Osteoblast (primary cell): Measurements from ENCODE around the gene LRRC46. TPM values are rescaled to one million over a fixed set of nuclear protein-coding genes. Genes with fewer than 3 reads are reported as not detected.
A peak's percentile ranks its signal among the peaks of the same experiment; 100 is the strongest.

Experiments
- DNase-seq: peaks from one replicate; pipeline ENCODE4 v3.0.0; 2011; ENCODE audit warnings: low spot score, mixed read lengths; ENCODE audit not compliant: insufficient read length; ENCODE audit errors: missing footprints
- H2AFZ ChIP-seq: 2 replicates; pipeline ENCODE4 v1.6.0; 2011; ENCODE audit warnings: mild to moderate bottlenecking, low read length
- H3K27ac ChIP-seq: 2 replicates; pipeline ENCODE4 v1.5.1; 2011; ENCODE audit warnings: mild to moderate bottlenecking, low read depth, low read length, moderate library complexity
- H3K27me3 ChIP-seq: 2 replicates; pipeline ENCODE4 v1.6.0; 2012; ENCODE audit warnings: mild to moderate bottlenecking, control low read depth, inconsistent platforms, low read length, moderate library complexity; ENCODE audit not compliant: insufficient read depth
- H3K36me3 ChIP-seq: 2 replicates; pipeline ENCODE4 v1.5.1; 2011; ENCODE audit warnings: mild to moderate bottlenecking, low read length, control low read depth, moderate library complexity; ENCODE audit not compliant: insufficient read depth
- H3K4me1 ChIP-seq: 2 replicates; pipeline ENCODE4 v1.5.1; 2011; ENCODE audit warnings: mild to moderate bottlenecking, low read length, control low read depth, moderate library complexity; ENCODE audit not compliant: insufficient read depth
- H3K4me2 ChIP-seq: 2 replicates; pipeline ENCODE4 v1.6.0; 2011; ENCODE audit warnings: mild to moderate bottlenecking, low read length; ENCODE audit not compliant: insufficient read depth
- H3K4me3 ChIP-seq: fragments of 200-600 bp; sonication (generic); 3 replicates; pipeline ENCODE4 v1.5.1; 2012; ENCODE audit warnings: mild to moderate bottlenecking, low read length, inconsistent platforms; ENCODE audit not compliant: insufficient read depth
- H3K79me2 ChIP-seq: 2 replicates; pipeline ENCODE4 v1.6.0; 2012; ENCODE audit warnings: mild to moderate bottlenecking, low read length, control low read depth, inconsistent platforms; ENCODE audit not compliant: insufficient read depth
- H3K9me3 ChIP-seq: 2 replicates; pipeline ENCODE4 v1.5.1; 2011; ENCODE audit warnings: low read depth, low read length, control low read depth
- H4K20me1 ChIP-seq: 2 replicates; pipeline ENCODE4 v1.6.0; 2012; ENCODE audit warnings: mild to moderate bottlenecking, low read length, control low read depth; ENCODE audit not compliant: insufficient read depth
- CTCF ChIP-seq: IDR thresholded peaks from 2 replicates; pipeline ENCODE4 v1.5.1; 2011; ENCODE audit warnings: mild to moderate bottlenecking, low read depth, low read length, moderate library complexity; ENCODE audit errors: extremely low read depth
- total RNA-seq: library from RNA; depleted of rRNA; stranded (reverse); fragments of >200 nt; gene quantifications from 2 replicates; pipeline ENCODE4 v1.2.3, GENCODE V29; 2012

LRRC46 gene
- total RNA-seq, 1 donor, result not detected

GRCh38 chr17:47843391-47843730 lies 11.9 kb downstream of the LRRC46 start:
- H2AFZ ChIP-seq, result no peak overlapping the region
- no peaks in the 10 kb centered on the region for H3K9me3 ChIP-seq
- TF ChIP-seq CTCF, result no peak
- peaks cover 29% of the 10 kb centered on the region for H3K27me3 ChIP-seq
- no peak overlapping the region for H3K4me3 ChIP-seq
- H4K20me1 ChIP-seq, result peaks cover 3% of the 10 kb centered on the region
- H3K79me2 ChIP-seq, result peaks cover 26% of the 10 kb centered on the region
- H3K4me1 ChIP-seq, result peaks cover 42% of the 10 kb centered on the region
- peaks cover 4% of the 10 kb centered on the region for H3K36me3 ChIP-seq
- H3K4me2 ChIP-seq, result no peak overlapping the region
- DNase-seq, result no peak
- no peak overlapping the region for H3K27ac ChIP-seq

- no peak for TF ChIP-seq CTCF
- Histone ChIP-seq H4K20me1 (no peaks in the 10 kb centered on the region), H3K4me3 (no peak overlapping the region), H2AFZ (no peak overlapping the region), H3K4me1 (peaks cover 39% of the 10 kb centered on the region), H3K9me3 (no peaks in the 10 kb centered on the region), H3K4me2 (peak overlapping the region; percentile 41), H3K79me2 (peaks cover 19% of the 10 kb centered on the region), H3K27ac (peak overlapping the region; percentile 31), H3K27me3 (peaks cover 36% of the 10 kb centered on the region), H3K36me3 (no peaks in the 10 kb centered on the region)
- peak; percentile 90 for DNase-seq
Measured at GRCh38 chr17:47844227-47844626, 12.8 kb downstream of the LRRC46 start.

- peaks cover 35% of the 10 kb centered on the region for H3K4me1 ChIP-seq
- peaks cover 40% of the 10 kb centered on the region for H3K27me3 ChIP-seq
- H3K36me3 ChIP-seq, result no peaks in the 10 kb centered on the region
- peak; percentile 55 for TF ChIP-seq CTCF
- peak overlapping the region; percentile 41 for H3K4me2 ChIP-seq
- peak; percentile 94 for DNase-seq
- no peaks in the 10 kb centered on the region for H3K9me3 ChIP-seq
- H3K4me3 ChIP-seq, result no peak overlapping the region
- no peaks in the 10 kb centered on the region for H4K20me1 ChIP-seq
- no peak overlapping the region for H2AFZ ChIP-seq
- H3K79me2 ChIP-seq, result peaks cover 11% of the 10 kb centered on the region
- H3K27ac ChIP-seq, result peak overlapping the region; percentile 31
Measured at GRCh38 chr17:47844814-47845715, 13.6 kb downstream of the LRRC46 start.

- no peaks in the 10 kb centered on the region for H3K9me3 ChIP-seq
- H3K36me3 ChIP-seq, result no peaks in the 10 kb centered on the region
- no peak overlapping the region for H3K27ac ChIP-seq
- no peak overlapping the region for H3K4me2 ChIP-seq
- no peak for TF ChIP-seq CTCF
- peaks cover 44% of the 10 kb centered on the region for H3K27me3 ChIP-seq
- H2AFZ ChIP-seq, result no peak overlapping the region
- peaks cover 5% of the 10 kb centered on the region for H3K79me2 ChIP-seq
- peak; percentile 64 for DNase-seq
- no peaks in the 10 kb centered on the region for H4K20me1 ChIP-seq
- no peak overlapping the region for H3K4me3 ChIP-seq
- peaks cover 30% of the 10 kb centered on the region for H3K4me1 ChIP-seq
Measured at GRCh38 chr17:47845716-47846075, 14.2 kb downstream of the LRRC46 start.
